CMK (cell line): ENCODE results near the gene SLC24A3.

Experiments used
- DNase-seq: peaks from one replicate; pipeline ENCODE4 v3.0.0-alpha.2; 2010; ENCODE audit warnings: low read depth

The SLC24A3 gene

GRCh38 chr20:19460386-19460785, 247.9 kb downstream of the SLC24A3 start:
- DNase-seq = no peak

- no peak for DNase-seq
Measured at GRCh38 chr20:19462491-19462890, 250.0 kb downstream of the SLC24A3 start.

- DNase-seq = no peak
Measured at GRCh38 chr20:19463597-19463996, 251.2 kb downstream of the SLC24A3 start.

GRCh38 chr20:19465536-19465935, 253.1 kb downstream of the SLC24A3 start:
- peak; percentile 81 for DNase-seq

- DNase-seq = no peak
Measured at GRCh38 chr20:19466206-19466928, 253.9 kb downstream of the SLC24A3 start.

GRCh38 chr20:19473216-19473921, 260.9 kb downstream of the SLC24A3 start:
- no peak for DNase-seq

- DNase-seq = no peak
Measured at GRCh38 chr20:19473922-19474286, 261.5 kb downstream of the SLC24A3 start.

- DNase-seq = no peak
Measured at GRCh38 chr20:19478320-19478895, 266.0 kb downstream of the SLC24A3 start.

- no peak for DNase-seq
Measured at GRCh38 chr20:19482726-19483125, 270.3 kb downstream of the SLC24A3 start.

GRCh38 chr20:19483309-19483708, 270.9 kb downstream of the SLC24A3 start:
- DNase-seq = no peak

- DNase-seq = no peak
Measured at GRCh38 chr20:19486446-19486845, 274.0 kb downstream of the SLC24A3 start.

- no peak for DNase-seq
Measured at GRCh38 chr20:19487420-19487819, 275.0 kb downstream of the SLC24A3 start.

GRCh38 chr20:19491241-19491640, 278.8 kb downstream of the SLC24A3 start:
- no peak for DNase-seq

GRCh38 chr20:19492116-19492515, 279.7 kb downstream of the SLC24A3 start:
- DNase-seq = no peak

- no peak for DNase-seq
Measured at GRCh38 chr20:19492687-19493336, 280.4 kb downstream of the SLC24A3 start.

GRCh38 chr20:19493794-19494495, 281.5 kb downstream of the SLC24A3 start:
- DNase-seq = no peak

- DNase-seq = no peak
Measured at GRCh38 chr20:19495905-19496703, 283.7 kb downstream of the SLC24A3 start.

- no peak for DNase-seq
Measured at GRCh38 chr20:19497064-19497463, 284.6 kb downstream of the SLC24A3 start.

- no peak for DNase-seq
Measured at GRCh38 chr20:19498756-19499155, 286.3 kb downstream of the SLC24A3 start.

- DNase-seq = no peak
Measured at GRCh38 chr20:19501476-19502115, 289.2 kb downstream of the SLC24A3 start.

- no peak for DNase-seq
Measured at GRCh38 chr20:19502169-19502568, 289.7 kb downstream of the SLC24A3 start.
